ENCODE data around the gene TSPEAR.

Gene TSPEAR

DNA sequence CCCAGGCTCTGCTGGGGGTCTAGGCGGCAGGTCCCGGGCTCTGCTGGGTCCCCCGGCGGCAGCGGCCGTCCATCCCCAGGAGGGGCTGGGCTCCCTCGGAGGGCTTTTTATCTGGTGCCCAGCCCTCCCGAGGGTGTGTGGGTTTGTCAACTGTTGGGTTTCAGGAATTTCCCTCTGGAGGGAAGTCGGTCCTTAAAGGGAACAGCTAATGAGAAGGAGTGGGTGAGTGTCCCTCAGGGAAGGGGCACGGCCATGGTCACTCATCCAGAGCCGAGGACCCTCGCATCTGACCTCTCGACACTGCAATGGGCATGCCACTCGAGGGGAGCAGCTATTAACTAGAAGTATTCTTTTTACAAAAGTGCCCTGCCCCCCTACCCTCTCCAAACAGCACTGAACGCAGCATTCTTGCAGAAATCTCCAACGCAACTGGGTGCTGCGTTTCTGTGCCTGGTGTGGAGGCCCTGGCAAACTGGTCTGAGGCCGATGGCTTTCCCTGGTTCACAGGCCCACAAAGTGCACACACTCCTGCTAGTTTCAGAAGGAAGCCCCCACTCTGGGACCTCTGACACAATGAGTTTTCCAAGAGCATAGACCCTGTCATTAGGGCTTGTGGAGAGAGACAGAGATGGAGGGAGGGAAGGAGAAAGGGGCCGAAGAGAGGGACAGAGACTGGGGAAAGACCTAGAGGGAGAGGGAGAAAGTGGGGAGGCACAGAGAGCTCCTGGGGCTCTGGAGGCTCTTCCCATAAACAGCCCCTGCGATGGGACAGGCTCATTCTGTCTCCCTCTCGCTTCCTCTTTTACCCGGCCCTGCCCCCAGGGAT lies 1.0 kb upstream of the TSPEAR start:
- no peak for TF ChIP-seq ZFX (IDR thresholded peaks at IDR 0.05; ENCODE audit: borderline replicate concordance)
- TF ChIP-seq, protein P1, sequence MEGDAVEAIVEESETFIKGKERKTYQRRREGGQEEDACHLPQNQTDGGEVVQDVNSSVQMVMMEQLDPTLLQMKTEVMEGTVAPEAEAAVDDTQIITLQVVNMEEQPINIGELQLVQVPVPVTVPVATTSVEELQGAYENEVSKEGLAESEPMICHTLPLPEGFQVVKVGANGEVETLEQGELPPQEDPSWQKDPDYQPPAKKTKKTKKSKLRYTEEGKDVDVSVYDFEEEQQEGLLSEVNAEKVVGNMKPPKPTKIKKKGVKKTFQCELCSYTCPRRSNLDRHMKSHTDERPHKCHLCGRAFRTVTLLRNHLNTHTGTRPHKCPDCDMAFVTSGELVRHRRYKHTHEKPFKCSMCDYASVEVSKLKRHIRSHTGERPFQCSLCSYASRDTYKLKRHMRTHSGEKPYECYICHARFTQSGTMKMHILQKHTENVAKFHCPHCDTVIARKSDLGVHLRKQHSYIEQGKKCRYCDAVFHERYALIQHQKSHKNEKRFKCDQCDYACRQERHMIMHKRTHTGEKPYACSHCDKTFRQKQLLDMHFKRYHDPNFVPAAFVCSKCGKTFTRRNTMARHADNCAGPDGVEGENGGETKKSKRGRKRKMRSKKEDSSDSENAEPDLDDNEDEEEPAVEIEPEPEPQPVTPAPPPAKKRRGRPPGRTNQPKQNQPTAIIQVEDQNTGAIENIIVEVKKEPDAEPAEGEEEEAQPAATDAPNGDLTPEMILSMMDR (IDR thresholded peaks at IDR 0.05) = no peak

DNA sequence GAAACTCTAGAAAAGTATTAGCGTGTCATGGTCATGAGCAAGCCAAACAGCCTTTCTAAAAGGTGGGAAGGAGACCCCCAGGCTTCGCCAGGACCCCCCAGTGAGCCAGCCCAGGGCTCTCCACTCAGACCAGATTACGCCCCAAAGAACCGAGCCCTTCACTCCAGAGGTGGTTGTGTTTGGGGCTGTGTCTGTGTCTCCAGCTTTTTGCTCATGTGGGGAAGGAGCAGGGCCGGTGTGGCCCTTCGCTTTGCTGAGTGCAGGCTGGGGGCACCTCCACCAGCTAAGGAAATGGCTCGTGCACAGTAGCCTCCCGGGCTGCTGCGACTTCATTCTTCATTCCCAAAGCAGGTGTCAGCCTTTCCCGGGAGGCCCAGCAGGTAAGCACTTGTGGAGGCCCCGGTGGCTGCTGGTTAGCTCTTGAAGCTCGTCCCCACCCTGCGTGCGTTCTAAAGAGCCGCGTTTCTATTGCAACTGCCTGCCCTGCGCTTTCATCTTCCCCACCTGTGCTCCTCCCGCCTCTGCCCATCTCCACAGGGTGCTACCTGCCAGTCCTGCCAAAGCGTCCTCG lies 531 bp downstream of the TSPEAR start:
- TF ChIP-seq, protein P1 (IDR thresholded peaks at IDR 0.05) = no peak
- TF ChIP-seq ZFX (IDR thresholded peaks at IDR 0.05; ENCODE audit: borderline replicate concordance) = no peak
- no peak overlapping the region for H3K27ac ChIP-seq

More for the DNA sequence above, 1.0 kb upstream of the TSPEAR start:
- H3K27ac ChIP-seq = no peak overlapping the region

DNA sequence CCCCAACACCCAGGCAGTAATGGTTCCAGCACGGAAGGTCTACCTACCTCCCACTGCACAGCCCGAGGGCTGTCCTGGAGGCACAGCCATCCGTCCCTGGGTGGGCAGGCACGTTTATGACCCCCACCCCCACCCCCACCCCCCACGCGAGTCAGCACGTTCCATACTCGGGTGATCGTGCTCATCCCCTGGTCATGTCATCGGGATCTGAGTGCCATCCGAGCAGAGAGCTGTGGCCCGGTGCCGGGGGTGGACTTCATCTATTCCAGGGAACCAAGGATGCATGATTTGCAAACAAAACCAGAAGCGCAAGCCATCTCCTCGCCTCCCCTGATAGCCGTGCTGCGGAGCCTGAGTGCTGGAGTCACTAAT lies 1.1 kb downstream of the TSPEAR start:
- no peak overlapping the region for H3K27ac ChIP-seq
- no peak for TF ChIP-seq ZFX (IDR thresholded peaks at IDR 0.05; ENCODE audit: borderline replicate concordance)
- TF ChIP-seq, protein P1 (IDR thresholded peaks at IDR 0.05) = no peak

DNA sequence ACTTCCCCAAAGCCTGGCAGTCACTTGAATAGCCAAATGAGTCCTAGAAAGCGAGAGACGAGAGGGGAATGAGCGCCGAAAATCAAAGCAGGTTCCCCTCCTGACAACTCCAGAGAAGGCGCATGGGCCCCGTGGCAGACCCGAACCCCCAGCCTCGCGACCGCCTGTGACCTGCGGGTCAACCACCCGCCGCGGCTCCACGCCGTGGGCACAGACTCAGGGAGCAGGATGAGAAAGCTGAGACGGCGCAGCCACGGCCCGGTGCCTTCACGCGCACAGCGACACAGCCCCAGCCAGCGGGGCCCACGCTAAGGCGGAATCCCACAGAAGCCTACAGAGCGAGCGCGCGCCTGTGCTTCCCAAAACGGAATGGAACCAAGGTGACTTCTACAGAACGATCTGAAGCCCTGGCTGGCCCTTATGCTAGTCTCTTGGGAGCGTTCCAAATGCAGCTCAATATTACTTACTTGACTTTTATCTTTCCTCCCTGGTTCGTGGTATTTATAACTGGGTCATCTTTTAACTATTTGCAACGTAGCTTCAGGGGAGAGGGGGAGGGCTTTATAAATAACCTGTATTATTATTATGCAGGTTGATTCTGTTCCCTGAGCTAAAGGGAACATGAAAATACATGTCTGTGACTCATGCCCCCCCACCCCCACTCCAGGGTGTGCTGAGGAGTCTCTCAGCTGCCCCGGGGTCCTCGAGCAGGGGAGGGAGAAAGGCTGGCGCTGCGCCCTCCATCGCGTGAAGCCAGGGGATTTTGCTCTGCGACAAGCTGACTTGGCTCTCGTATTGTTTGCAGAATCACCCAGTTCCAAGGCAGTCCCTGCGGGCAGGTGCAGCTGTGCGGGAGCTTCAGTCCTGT lies 1.7 kb downstream of the TSPEAR start:
- no peak overlapping the region for H3K27ac ChIP-seq
- TF ChIP-seq ZFX (IDR thresholded peaks at IDR 0.05; ENCODE audit: borderline replicate concordance) = no peak

DNA sequence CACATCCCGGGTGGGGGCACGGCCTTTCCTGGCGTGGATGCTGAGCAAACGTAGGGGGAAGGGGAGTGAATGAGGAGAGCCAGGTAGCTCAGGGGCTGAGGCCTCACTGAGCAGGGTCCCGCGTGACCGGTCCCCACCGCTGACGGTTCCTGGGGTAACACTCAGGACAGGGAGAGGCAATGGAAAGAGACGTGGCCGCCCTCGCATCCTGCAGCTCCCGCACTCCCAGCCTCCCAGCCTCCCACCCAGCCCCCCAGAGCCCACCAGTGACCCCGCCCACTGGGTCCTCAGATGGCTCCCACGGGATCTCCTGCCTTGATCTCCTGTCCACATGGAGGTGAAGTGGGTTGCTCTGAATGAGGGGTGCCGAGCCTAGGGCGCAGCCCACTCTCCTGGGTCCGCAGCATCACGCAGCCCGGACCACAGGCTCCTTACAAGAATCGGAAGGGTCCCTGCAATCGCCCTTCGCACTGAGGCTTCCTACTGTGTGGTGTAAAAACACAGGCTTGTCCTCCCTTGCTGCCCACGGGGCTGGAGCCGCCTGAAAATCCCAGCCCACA lies 2.4 kb downstream of the TSPEAR start:
- H3K27ac ChIP-seq = no peak overlapping the region
- TF ChIP-seq, protein P1 (IDR thresholded peaks at IDR 0.05) = no peak
- no peak for TF ChIP-seq ZFX (IDR thresholded peaks at IDR 0.05; ENCODE audit: borderline replicate concordance)

DNA sequence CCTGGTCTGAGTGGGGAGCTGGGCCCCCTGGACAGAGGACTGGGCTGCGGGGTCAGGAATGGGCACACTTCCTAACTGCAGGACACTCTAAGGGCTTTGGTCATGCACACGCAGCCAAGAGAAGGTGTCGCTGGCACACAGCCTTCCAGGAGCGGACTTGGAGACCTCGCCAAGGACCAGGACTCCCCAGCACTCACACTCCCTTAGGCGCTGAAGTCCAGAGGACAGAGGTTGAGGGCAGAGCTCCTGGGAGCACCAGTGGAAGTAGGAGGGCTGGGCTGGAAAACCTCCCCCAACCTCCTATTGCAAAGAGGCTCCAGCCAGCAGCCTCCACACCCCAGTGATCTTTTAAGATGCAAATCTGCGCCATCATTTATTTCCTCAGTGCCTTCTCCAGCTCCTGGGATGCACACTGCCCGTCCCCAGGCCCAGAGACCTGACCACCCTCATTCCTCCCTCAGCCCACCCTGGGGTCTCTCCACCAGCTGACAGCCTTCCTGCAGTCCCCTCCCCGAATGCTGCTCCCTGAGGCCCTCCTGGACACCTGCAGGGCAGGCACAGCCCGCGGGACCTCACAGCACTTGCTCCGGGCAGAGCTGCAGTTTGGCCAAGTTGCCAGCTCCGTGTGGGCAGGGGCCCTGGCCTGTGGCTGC lies 3.0 kb downstream of the TSPEAR start:
- TF ChIP-seq, protein P1 (IDR thresholded peaks at IDR 0.05) = no peak
- no peak for TF ChIP-seq ZFX (IDR thresholded peaks at IDR 0.05; ENCODE audit: borderline replicate concordance)
- H3K27ac ChIP-seq = no peak overlapping the region

Measured in 22Rv1 (cell line).